Measurements from ENCODE around the gene GM2A. TPM values are rescaled to one million over a fixed set of nuclear protein-coding genes. Genes with fewer than 3 reads are reported as not detected.

GM2A gene
- total and polyA plus RNA-seq, 9 of the 15 experiments (the other 6 are each of a cell fraction or from before 2014, with no cell fraction given), result 5.8 to 36.0 (median 10.0) TPM

GRCh38 chr5:151208481-151208914, 44.5 kb upstream of the GM2A start (continued):
- TF ChIP-seq HCFC1 (IDR thresholded peaks at IDR 0.05; ENCODE audit: low read depth, low read length), result no peak

- peaks cover 37 to 56% of the 10 kb centered on the region in 2 experiments for H3K4me1 ChIP-seq (replicated peaks in 1 of 2; ENCODE audit: control insufficient read depth in 2 of 2, insufficient read depth in 2 of 2, low read length in 2 of 2)
- CTCF ChIA-PET (ENCODE audit: low intra/inter-chr PET ratio), result no interaction called here
- no TSS peak for BruUV-seq (replicated peaks)
- no peak overlapping the region for H2AFZ ChIP-seq (ENCODE audit: low read depth, low read length)
- POLR2A ChIA-PET, result interaction anchor here (1.0 to 1.4 kb wide), 3 partner anchors 8 to 22 kb away, joined by 3 to 4 read pairs (median 3); no protein-coding TSS in a partner anchor
- DNase-seq (ENCODE audit: extremely low read depth in 1 of 4, low spot score in 3 of 4) (no peak), ATAC-seq (no peak), FAIRE-seq (no peak)
- intact Hi-C loops (cut with micrococcal nuclease), result no loop called here
- no peaks in the 10 kb centered on the region for H3K9me3 ChIP-seq (replicated peaks; ENCODE audit: control insufficient read depth, insufficient read depth, low read depth, low read length)
- no peak for TF ChIP-seq HOXB6 (CRISPR knock-in tag; IDR thresholded peaks at IDR 0.05; ENCODE audit: borderline replicate concordance)
- TF ChIP-seq CREB1 (IDR thresholded peaks at IDR 0.05), result no peak
- TF ChIP-seq CREB1 (CRISPR knock-in tag; IDR thresholded peaks at IDR 0.05), result no peak
- no peak for TF ChIP-seq KLF1 (tag; IDR thresholded peaks at IDR 0.05)
- no peak for TF ChIP-seq MLX (CRISPR knock-in tag; conservative IDR thresholded peaks at IDR 0.05)
- TF ChIP-seq ZNF436 (CRISPR knock-in tag; IDR thresholded peaks at IDR 0.05), result no peak
- H3K79me2 ChIP-seq (ENCODE audit: control insufficient read depth, insufficient read depth, low read length), result no peaks in the 10 kb centered on the region
- no peak overlapping the region for H3K4me2 ChIP-seq (ENCODE audit: insufficient read depth, low read length)
- H3K9ac ChIP-seq (ENCODE audit: insufficient read depth in 1 of 2, low read depth in 2 of 2, low read length in 2 of 2), result no peak overlapping the region
- no peak overlapping the region for H3K4me3 ChIP-seq
- in situ Hi-C loops (cut with MboI), result no loop called here
- no peak overlapping the region for H3K27ac ChIP-seq (ENCODE audit: extremely low read depth, low read depth, low read length)
- 28% methylated on average over 3 of the region's 3 CpGs for WGBS (ENCODE audit: insufficient coverage, low coverage, missing lambda C conversion rate)
- H3K9me1 ChIP-seq (ENCODE audit: control insufficient read depth, insufficient read depth, low read length), result no peaks in the 10 kb centered on the region
- no peaks in the 10 kb centered on the region for H4K20me1 ChIP-seq (replicated peaks; ENCODE audit: control insufficient read depth, insufficient read depth, low read length)
- no peaks in the 10 kb centered on the region for H3K36me3 ChIP-seq (ENCODE audit: control insufficient read depth, insufficient read depth, low read length)
- no peaks in the 10 kb centered on the region for H3K27me3 ChIP-seq (ENCODE audit: control insufficient read depth in 2 of 2, insufficient read depth in 2 of 2, low read length in 2 of 2)
Measured at GRCh38 chr5:151212406-151212798, 40.6 kb upstream of the GM2A start.
